DND-41 (cell line): ENCODE measurements around the gene TRERF1.

ENCODE experiments used
- ATAC-seq: fragments of 200-7000 bp; cut with Tn5 transposase; 3 replicates; pipeline ENCODE4 v1.9.1; 2021; ENCODE audit warnings: low read depth; ENCODE audit not compliant: insufficient read depth
- DNase-seq: peaks from one replicate; pipeline ENCODE4 v3.0.0-alpha.2; 2020
- H2AFZ ChIP-seq: 2 replicates; pipeline ENCODE4 v1.6.0; 2012; ENCODE audit warnings: low read depth, low read length
- H3K27ac ChIP-seq: 2 replicates; pipeline ENCODE4 v1.5.1; 2012; ENCODE audit warnings: low read length, inconsistent platforms
- H3K27me3 ChIP-seq: fragments of 200-600 bp; sonication (generic); 2 replicates; pipeline ENCODE4 v1.6.0; 2012; ENCODE audit warnings: low read length, mild to moderate bottlenecking, inconsistent platforms; ENCODE audit not compliant: insufficient read depth, poor library complexity
- H3K36me3 ChIP-seq: 2 replicates; pipeline ENCODE4 v1.5.1; 2012; ENCODE audit warnings: low read length, inconsistent platforms; ENCODE audit not compliant: insufficient read depth
- H3K4me1 ChIP-seq: 2 replicates; pipeline ENCODE4 v1.5.1; 2012; ENCODE audit warnings: mild to moderate bottlenecking, low read length; ENCODE audit not compliant: insufficient read depth
- H3K4me2 ChIP-seq: 2 replicates; pipeline ENCODE4 v1.6.0; 2012; ENCODE audit warnings: mild to moderate bottlenecking, moderate library complexity, low read length, inconsistent platforms; ENCODE audit not compliant: insufficient read depth
- H3K4me3 ChIP-seq, 2 experiments: fragments of 200-600 bp in 1 of 2; shearing (Covaris generic) in 1 of 2; 2 replicates each; pipeline ENCODE4 v1.5.1; 2012 to 2016; ENCODE audit warnings: inconsistent platforms in 2 of 2, low read length in 2 of 2, mild to moderate bottlenecking in 2 of 2, low read depth in 1 of 2, moderate library complexity in 1 of 2
- H3K79me2 ChIP-seq: 2 replicates; pipeline ENCODE4 v1.6.0; 2012; ENCODE audit warnings: low read length, inconsistent platforms; ENCODE audit not compliant: insufficient read depth
- H3K9ac ChIP-seq: 2 replicates; pipeline ENCODE4 v1.6.0; 2012; ENCODE audit warnings: low read depth, mild to moderate bottlenecking, inconsistent platforms, low read length, moderate library complexity
- H3K9me3 ChIP-seq: 2 replicates; pipeline ENCODE4 v1.5.1; 2012; ENCODE audit warnings: low read length, moderate library complexity, mild to moderate bottlenecking, inconsistent platforms; ENCODE audit not compliant: insufficient read depth, severe bottlenecking
- H4K20me1 ChIP-seq: 2 replicates; pipeline ENCODE4 v1.6.0; 2012; ENCODE audit warnings: low read length; ENCODE audit not compliant: insufficient read depth
- EZH2 ChIP-seq: IDR thresholded peaks from 3 replicates; pipeline ENCODE4 v1.6.1; 2012; ENCODE audit warnings: borderline replicate concordance, low read depth, mild to moderate bottlenecking, moderate library complexity, low read length, inconsistent platforms; ENCODE audit not compliant: severe bottlenecking
- TF ChIP-seq, protein P1 (sequence below): IDR thresholded peaks from 2 replicates; pipeline ENCODE4 v1.5.1; 2012; ENCODE audit warnings: borderline replicate concordance, low read length, moderate library complexity, mild to moderate bottlenecking; ENCODE audit not compliant: poor library complexity, severe bottlenecking; ENCODE audit errors: extremely low read depth

TRERF1 gene

DNA sequence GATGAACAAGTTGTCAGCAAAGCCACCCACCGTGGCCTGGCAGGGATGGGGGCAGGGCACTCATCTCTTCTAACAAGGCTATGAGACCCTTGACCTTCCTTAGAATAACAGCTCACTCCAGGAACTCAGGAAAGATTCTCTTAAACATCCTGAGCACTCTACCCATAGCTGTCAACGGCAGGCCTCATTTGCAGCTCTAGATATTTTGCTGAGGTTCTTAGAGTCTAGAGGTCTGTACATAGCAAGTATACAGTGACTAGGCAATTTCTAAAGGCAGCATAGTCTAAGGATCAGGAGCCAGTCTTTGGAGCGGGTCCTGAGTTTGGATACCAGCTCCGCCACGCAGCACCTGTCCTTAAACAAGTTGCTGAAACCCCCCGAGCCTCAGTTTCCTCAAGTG, 11.7 kb downstream of the TRERF1 start:
- no peak for DNase-seq
- H3K36me3 ChIP-seq, result no peaks in the 10 kb centered on the region
- H3K4me1 ChIP-seq, result no peaks in the 10 kb centered on the region
- H4K20me1 ChIP-seq, result peaks cover 19% of the 10 kb centered on the region
- H3K4me3 ChIP-seq, result no peak overlapping the region
- H3K27me3 ChIP-seq, result no peaks in the 10 kb centered on the region
- TF ChIP-seq EZH2, result no peak
- TF ChIP-seq, protein P1, sequence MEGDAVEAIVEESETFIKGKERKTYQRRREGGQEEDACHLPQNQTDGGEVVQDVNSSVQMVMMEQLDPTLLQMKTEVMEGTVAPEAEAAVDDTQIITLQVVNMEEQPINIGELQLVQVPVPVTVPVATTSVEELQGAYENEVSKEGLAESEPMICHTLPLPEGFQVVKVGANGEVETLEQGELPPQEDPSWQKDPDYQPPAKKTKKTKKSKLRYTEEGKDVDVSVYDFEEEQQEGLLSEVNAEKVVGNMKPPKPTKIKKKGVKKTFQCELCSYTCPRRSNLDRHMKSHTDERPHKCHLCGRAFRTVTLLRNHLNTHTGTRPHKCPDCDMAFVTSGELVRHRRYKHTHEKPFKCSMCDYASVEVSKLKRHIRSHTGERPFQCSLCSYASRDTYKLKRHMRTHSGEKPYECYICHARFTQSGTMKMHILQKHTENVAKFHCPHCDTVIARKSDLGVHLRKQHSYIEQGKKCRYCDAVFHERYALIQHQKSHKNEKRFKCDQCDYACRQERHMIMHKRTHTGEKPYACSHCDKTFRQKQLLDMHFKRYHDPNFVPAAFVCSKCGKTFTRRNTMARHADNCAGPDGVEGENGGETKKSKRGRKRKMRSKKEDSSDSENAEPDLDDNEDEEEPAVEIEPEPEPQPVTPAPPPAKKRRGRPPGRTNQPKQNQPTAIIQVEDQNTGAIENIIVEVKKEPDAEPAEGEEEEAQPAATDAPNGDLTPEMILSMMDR, result no peak
- H3K4me2 ChIP-seq, result no peak overlapping the region
- no peak for ATAC-seq
- no peak overlapping the region for H2AFZ ChIP-seq
- H3K27ac ChIP-seq, result no peak overlapping the region
- no peak overlapping the region for H3K9ac ChIP-seq
- H3K79me2 ChIP-seq, result peaks cover 13% of the 10 kb centered on the region; the same call in 1 of the 2 replicates
- no peaks in the 10 kb centered on the region for H3K9me3 ChIP-seq

DNA sequence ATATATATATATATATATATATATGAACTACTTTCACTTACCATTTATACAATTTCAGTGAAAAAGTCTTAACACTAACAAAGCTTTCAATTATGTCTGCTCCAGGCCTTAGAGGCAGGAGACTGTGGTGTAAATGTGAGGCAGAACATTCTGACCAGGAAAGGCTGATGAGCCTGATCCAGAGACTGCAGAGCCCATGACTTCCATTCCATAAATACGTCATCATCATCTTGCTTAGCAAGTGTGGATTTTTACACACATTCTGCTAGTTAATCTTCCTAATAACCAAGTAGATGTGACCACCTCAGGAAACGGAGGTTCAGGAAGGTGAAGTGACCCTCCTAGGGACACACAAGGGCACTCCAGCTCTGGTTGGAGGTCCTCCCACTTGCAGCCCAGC, 14.9 kb downstream of the TRERF1 start:
- H3K4me3 ChIP-seq, result no peak overlapping the region
- H3K27ac ChIP-seq, result no peak overlapping the region
- DNase-seq, result no peak
- H4K20me1 ChIP-seq, result peaks cover 9% of the 10 kb centered on the region; the same call in 1 of the 2 replicates
- H3K36me3 ChIP-seq, result peaks cover 11% of the 10 kb centered on the region; the same call in 1 of the 2 replicates
- TF ChIP-seq EZH2, result no peak
- TF ChIP-seq, protein P1, result no peak
- no peak overlapping the region for H3K4me2 ChIP-seq
- no peak for ATAC-seq
- no peaks in the 10 kb centered on the region for H3K27me3 ChIP-seq
- H3K9me3 ChIP-seq, result peaks cover 16% of the 10 kb centered on the region
- H3K79me2 ChIP-seq, result peaks cover 11% of the 10 kb centered on the region
- no peaks in the 10 kb centered on the region for H3K4me1 ChIP-seq
- no peak overlapping the region for H3K9ac ChIP-seq
- H2AFZ ChIP-seq, result no peak overlapping the region

DNA sequence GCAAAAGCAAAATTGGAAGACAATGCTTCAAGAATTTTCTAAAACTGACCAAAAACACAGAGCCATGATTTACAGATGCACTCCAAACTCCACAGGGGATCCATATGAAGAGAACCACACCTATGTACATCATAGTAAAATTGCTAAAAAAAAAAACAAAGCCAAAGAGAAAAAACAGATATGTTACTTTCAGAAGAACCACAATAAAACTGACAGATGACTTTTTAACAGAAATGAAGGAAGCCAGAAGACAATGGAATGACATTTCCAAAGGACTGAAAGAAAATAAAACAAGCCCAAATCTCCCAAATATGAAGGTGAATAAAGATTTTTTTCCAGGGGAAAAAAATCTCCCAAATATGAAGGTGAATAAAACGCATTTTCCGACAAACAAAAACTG, 17.5 kb downstream of the TRERF1 start:
- peaks cover 8% of the 10 kb centered on the region for H3K79me2 ChIP-seq
- ATAC-seq, result no peak

More for the DNA sequence above, 17.5 kb downstream of the TRERF1 start:
- H3K27me3 ChIP-seq, result no peaks in the 10 kb centered on the region
- no peak overlapping the region for H3K27ac ChIP-seq
- TF ChIP-seq, protein P1, result no peak
- TF ChIP-seq EZH2, result no peak
- H3K9me3 ChIP-seq, result peaks cover 16% of the 10 kb centered on the region
- H3K4me1 ChIP-seq, result no peaks in the 10 kb centered on the region
- H3K4me2 ChIP-seq, result no peak overlapping the region
- no peak for DNase-seq
- H4K20me1 ChIP-seq, result peaks cover 9% of the 10 kb centered on the region
- no peak overlapping the region for H2AFZ ChIP-seq
- no peak overlapping the region for H3K4me3 ChIP-seq
- no peak overlapping the region for H3K9ac ChIP-seq
- H3K36me3 ChIP-seq, result peaks cover 11% of the 10 kb centered on the region; the same call in 1 of the 2 replicates
